GM20000 (cell line): ENCODE data around the gene TTLL5.
"Not testable (repeated sequence)": the region's sequence is repeated elsewhere in the genome, so short reads cannot be mapped to it uniquely, and the experiment has no call there.

ENCODE experiments used
- DNase-seq: peaks from one replicate; pipeline ENCODE4 v3.0.0; 2012; ENCODE audit warnings: low spot score
- TF ChIP-seq, protein P1 (sequence below): IDR thresholded peaks from 2 replicates; pipeline ENCODE4 v1.5.1; 2012; ENCODE audit warnings: mild to moderate bottlenecking, control low read depth; ENCODE audit errors: extremely low read depth, missing control alignments

TTLL5 gene

DNA sequence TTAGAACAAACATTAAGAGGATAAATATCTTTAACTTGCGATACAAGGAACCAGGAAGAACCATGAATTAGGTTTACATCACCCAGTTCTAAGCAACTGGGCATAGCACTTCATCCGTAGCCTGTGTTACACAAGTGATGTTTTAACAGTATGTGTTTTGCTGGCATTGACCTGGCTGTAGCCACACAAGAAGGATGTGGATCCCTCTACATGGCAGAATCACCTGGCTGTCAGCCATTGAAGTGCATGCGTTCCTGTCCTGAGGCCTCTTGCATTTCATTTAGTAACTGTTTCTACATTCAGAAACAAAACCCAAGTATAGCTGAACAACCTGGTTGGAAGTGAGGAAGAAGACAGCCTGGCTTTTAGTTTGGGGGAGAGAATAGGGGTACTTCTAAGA is 248.6 kb downstream of the TTLL5 start:
- DNase-seq, result no peak
- TF ChIP-seq, protein P1, sequence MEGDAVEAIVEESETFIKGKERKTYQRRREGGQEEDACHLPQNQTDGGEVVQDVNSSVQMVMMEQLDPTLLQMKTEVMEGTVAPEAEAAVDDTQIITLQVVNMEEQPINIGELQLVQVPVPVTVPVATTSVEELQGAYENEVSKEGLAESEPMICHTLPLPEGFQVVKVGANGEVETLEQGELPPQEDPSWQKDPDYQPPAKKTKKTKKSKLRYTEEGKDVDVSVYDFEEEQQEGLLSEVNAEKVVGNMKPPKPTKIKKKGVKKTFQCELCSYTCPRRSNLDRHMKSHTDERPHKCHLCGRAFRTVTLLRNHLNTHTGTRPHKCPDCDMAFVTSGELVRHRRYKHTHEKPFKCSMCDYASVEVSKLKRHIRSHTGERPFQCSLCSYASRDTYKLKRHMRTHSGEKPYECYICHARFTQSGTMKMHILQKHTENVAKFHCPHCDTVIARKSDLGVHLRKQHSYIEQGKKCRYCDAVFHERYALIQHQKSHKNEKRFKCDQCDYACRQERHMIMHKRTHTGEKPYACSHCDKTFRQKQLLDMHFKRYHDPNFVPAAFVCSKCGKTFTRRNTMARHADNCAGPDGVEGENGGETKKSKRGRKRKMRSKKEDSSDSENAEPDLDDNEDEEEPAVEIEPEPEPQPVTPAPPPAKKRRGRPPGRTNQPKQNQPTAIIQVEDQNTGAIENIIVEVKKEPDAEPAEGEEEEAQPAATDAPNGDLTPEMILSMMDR, result no peak

DNA sequence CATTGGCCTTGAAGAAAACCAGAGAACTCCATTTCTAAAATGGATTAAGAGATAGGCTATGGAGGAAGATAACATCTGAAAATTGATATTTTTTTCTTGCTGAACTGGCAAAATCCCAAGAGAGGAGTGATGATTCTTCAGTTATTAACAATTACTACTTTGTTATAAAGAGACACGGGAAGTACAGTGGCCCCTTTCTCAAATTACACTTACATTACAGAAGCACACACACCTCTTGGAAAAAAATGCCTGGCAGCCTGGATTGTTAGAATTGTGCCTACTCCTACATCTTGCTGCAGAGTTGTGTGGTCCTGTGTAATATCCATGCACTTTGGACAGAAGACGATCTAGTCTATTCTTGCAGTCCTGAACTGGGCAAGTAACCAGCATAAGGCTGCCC is 249.0 kb downstream of the TTLL5 start:
- TF ChIP-seq, protein P1, result no peak
- no peak for DNase-seq

DNA sequence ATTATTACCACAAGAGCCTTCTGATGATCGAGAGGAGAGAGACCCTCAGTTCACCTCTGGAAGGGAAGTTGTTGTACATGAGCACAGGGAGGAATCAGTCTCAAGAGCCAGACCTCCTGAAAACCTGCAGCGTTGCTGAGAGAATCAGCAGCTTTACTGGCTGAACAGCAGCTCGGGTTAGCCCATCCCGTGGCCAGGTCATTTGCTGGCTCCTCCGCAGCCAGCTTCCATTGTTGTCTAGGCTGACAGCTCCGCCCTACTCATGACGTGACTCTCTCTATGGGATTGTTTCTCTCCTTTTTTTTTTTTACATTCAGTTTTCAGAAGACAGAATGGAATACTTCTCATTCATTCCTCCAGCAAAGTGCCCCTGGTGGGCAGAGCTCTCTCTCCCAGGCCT is 250.8 kb downstream of the TTLL5 start:
- no peak for DNase-seq

DNA sequence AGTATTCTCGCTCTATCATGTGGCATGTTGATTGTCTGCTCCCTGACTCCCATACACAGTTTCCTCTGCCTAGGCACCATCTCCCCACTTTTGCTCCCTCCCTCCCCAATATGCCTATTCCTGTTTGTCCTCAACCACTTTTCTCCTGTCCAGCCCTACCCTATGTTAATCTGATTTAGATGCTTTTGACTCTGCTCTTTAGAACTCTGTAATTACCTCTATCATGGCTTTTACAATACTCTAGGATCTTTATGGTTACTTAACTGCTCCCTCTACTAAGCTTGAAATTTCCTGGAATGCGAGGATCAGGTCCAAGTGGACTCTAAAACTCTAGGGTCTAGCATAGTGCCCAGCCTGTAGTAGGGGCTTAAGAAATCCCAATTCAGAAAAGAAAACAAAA is 252.1 kb downstream of the TTLL5 start:
- DNase-seq, result no peak

More for the DNA sequence above, 250.8 kb downstream of the TTLL5 start:
- TF ChIP-seq, protein P1, result no peak

DNA sequence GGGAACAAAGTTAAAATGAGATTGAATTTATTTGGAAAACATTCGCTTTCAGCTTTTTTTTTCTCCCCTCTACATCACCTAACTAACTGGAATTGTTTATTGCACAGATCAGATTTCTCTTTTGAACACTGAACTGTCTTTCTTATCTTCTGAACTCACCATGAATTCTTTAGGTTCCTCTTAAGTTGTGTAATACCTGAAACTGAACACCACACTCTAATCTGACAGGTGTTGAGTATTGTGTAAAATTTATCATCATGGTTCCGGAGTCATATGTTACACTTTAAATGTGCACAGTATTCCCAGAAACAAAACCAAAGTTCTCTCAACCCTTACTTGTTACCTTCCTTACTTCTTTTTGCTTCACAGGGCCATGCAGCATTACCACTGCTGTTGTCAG is 254.0 kb downstream of the TTLL5 start:
- TF ChIP-seq, protein P1, result no peak
- no peak for DNase-seq

More for the DNA sequence above, 252.1 kb downstream of the TTLL5 start:
- TF ChIP-seq, protein P1, result no peak

DNA sequence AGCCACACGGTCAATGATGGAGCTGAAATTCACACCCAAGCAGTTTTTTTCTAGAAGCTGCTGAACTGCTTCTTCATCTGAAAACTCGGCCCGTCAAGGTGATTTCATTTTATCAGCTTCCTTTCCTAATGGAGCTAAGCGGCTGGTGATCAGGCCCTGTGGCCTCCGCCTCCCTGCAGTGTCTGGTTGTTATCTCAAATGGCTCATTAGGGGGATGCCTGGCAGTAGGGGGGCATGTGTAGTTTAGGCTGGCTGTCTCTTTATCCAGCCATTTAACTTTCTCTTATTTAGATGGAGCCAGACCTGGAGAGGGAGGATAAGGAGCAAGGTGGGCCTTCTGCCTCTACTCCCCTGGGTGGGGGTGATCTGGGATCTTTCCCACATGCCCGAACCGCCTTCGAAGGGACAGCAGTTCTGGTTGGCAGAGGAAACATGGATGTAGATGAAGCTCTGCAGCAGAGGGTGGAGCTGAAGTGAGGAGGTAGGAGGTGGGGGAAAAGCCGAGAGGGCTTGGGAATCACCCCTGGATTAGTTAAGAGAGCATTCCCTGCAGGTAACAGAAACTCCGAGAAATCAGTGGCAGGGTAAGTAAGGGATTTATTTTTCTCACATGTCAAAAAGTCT is 256.4 kb downstream of the TTLL5 start:
- no peak for DNase-seq
- TF ChIP-seq, protein P1, result no peak

DNA sequence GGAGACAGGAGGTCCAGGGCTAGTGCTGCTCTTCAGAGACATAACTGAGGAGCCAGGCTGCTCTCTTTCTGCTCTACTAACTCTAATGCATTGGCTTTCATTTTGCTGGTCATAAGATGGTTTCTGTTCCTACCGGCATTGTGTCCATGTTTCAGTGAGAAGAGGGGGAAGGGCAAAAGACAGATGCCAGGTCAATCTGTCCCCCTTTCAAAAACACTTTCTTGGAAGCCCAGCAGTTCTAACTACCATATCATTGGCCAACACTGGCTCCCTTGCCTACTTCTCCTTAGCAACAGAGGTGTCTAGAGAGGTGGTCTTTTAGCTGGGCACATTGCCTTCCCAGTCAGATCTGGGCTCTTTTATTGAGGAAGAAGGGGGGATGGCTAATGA is 256.9 kb downstream of the TTLL5 start:
- DNase-seq, result no peak
- TF ChIP-seq, protein P1, result no peak

DNA sequence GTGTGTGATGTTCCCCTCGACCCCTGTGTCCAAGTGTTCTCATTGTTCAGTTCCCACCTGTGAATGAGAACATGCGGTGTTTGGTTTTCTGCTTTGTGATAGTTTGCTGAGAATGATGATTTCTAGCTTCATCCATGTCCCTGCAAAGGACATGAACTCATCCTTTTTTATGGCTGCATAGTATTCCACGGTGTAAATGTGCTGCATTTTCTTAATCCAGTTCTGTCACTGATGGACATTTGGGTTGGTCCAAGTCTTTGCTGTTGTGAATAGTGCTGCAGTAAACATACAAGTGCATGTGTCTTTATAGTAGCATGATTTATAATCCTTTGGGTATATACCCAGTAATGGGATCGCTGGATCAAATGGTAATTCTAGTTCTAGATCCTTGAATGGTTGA is 259.4 kb downstream of the TTLL5 start:
- DNase-seq, result not testable (repeated sequence)

DNA sequence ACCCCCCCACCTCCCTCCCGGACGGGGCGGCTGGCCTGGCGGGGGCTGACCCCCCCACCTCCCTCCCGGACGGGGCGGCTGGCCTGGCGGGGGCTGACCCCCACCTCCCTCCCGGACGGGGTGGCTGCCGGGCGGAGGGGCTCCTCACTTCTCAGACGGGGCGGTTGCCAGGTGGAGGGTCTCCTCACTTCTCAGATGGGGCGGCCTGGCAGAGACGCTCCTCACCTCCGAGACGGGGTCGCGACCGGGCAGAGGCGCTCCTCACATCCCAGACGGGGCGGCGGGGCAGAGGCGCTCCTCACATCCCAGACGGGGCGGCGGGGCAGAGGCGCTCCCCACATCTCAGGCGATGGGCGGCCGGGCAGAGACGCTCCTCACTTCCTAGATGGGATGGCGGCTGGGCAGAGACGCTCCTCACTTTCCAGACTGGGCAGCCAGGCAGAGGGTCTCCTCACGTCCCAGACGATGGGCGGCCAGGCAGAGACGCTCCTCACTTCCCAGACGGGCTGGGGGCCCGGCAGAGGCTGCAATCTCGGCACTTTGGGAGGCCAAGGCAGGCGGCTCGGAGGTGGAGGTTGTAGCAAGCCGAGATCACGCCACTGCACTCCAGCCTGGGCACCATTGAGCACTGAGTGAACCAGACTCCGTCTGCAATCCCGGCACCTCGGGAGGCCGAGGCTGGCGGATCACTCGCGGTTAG is 264.2 kb downstream of the TTLL5 start:
- not testable (repeated sequence) for DNase-seq
